ENCODE data around the gene ELP4. TPM values are rescaled to one million over a fixed set of nuclear protein-coding genes. Genes with fewer than 3 reads are reported as not detected.
"Not testable (repeated sequence)": the region's sequence is repeated elsewhere in the genome, so short reads cannot be mapped to it uniquely, and the experiment has no call there.

Gene ELP4
- polyA plus RNA-seq, 3 donors = 28.0 to 28.7 (median 28.7) TPM

GRCh38 chr11:31641477-31642062 is 132.0 kb downstream of the ELP4 start:
- DNase-seq (ENCODE audit: low read depth in 3 of 3, low spot score in 2 of 3) = peak in 1 of 3 donors; percentile 7

- no peak for DNase-seq (ENCODE audit: low read depth in 3 of 3, low spot score in 2 of 3)
These were observed 134.3 kb downstream of the ELP4 start for GRCh38 chr11:31643857-31644256.

GRCh38 chr11:31645747-31646146 is 136.2 kb downstream of the ELP4 start:
- DNase-seq (ENCODE audit: low read depth in 3 of 3, low spot score in 2 of 3) = no peak

GRCh38 chr11:31646216-31646615 is 136.6 kb downstream of the ELP4 start:
- DNase-seq (ENCODE audit: low read depth in 3 of 3, low spot score in 2 of 3) = no peak

GRCh38 chr11:31649129-31649966 is 139.8 kb downstream of the ELP4 start:
- DNase-seq (ENCODE audit: low read depth in 3 of 3, low spot score in 2 of 3) = no peak

- no peak for DNase-seq (ENCODE audit: low read depth in 3 of 3, low spot score in 2 of 3)
These were observed 141.6 kb downstream of the ELP4 start for GRCh38 chr11:31651208-31651607.

GRCh38 chr11:31651822-31652221 is 142.3 kb downstream of the ELP4 start:
- no peak for DNase-seq (ENCODE audit: low read depth in 3 of 3, low spot score in 2 of 3)

GRCh38 chr11:31652528-31652927 is 143.0 kb downstream of the ELP4 start:
- no peak for DNase-seq (ENCODE audit: low read depth in 3 of 3, low spot score in 2 of 3)

GRCh38 chr11:31655483-31655882 is 145.9 kb downstream of the ELP4 start:
- no peak for DNase-seq (ENCODE audit: low read depth in 3 of 3, low spot score in 2 of 3)

GRCh38 chr11:31656051-31656450 is 146.5 kb downstream of the ELP4 start:
- DNase-seq (ENCODE audit: low read depth in 3 of 3, low spot score in 2 of 3) = no peak

GRCh38 chr11:31657091-31657490 is 147.5 kb downstream of the ELP4 start:
- DNase-seq (ENCODE audit: low read depth in 3 of 3, low spot score in 2 of 3) = no peak

GRCh38 chr11:31664129-31664528 is 154.6 kb downstream of the ELP4 start:
- no peak for DNase-seq (ENCODE audit: low read depth in 3 of 3, low spot score in 2 of 3)

GRCh38 chr11:31664954-31665353 is 155.4 kb downstream of the ELP4 start:
- DNase-seq (ENCODE audit: low read depth in 3 of 3, low spot score in 2 of 3) = no peak

- no peak for DNase-seq (ENCODE audit: low read depth in 3 of 3, low spot score in 2 of 3)
These were observed 162.1 kb downstream of the ELP4 start for GRCh38 chr11:31671681-31672080.

GRCh38 chr11:31673108-31673507 is 163.5 kb downstream of the ELP4 start:
- not testable (repeated sequence) for DNase-seq (ENCODE audit: low read depth in 3 of 3, low spot score in 2 of 3)

- DNase-seq (ENCODE audit: low read depth in 3 of 3, low spot score in 2 of 3) = no peak
These were observed 166.9 kb downstream of the ELP4 start for GRCh38 chr11:31676280-31676982.

GRCh38 chr11:31680770-31681169 is 171.2 kb downstream of the ELP4 start:
- no peak for DNase-seq (ENCODE audit: low read depth in 3 of 3, low spot score in 2 of 3)

GRCh38 chr11:31687256-31687655 is 177.7 kb downstream of the ELP4 start:
- no peak for DNase-seq (ENCODE audit: low read depth in 3 of 3, low spot score in 2 of 3)

- no peak for DNase-seq (ENCODE audit: low read depth in 3 of 3, low spot score in 2 of 3)
These were observed 178.3 kb downstream of the ELP4 start for GRCh38 chr11:31687861-31688260.

GRCh38 chr11:31689559-31689958 is 180.0 kb downstream of the ELP4 start:
- no peak for DNase-seq (ENCODE audit: low read depth in 3 of 3, low spot score in 2 of 3)

GRCh38 chr11:31690041-31690440 is 180.5 kb downstream of the ELP4 start:
- no peak for DNase-seq (ENCODE audit: low read depth in 3 of 3, low spot score in 2 of 3)

- no peak for DNase-seq (ENCODE audit: low read depth in 3 of 3, low spot score in 2 of 3)
These were observed 180.9 kb downstream of the ELP4 start for GRCh38 chr11:31690516-31690915.
